K562 (cell line): ENCODE data around the gene PPM1H. TPM values are rescaled to one million over a fixed set of nuclear protein-coding genes. Genes with fewer than 3 reads are reported as not detected.

Source experiments
- ATAC-seq: fragments of 200-7000 bp; cut with Tn5 transposase; 3 replicates; pipeline ENCODE4 v1.9.1; 2020; ENCODE audit warnings: moderate library complexity
- BruUV-seq: library from RNA; stranded (reverse); fragments of 400-500 nt; replicated peaks from 2 replicates; lab custom pipeline; 2021; lab: Mats Ljungman, UMichigan
- CTCF ChIA-PET: fragments of 300-600 bp; formaldehyde crosslinking; extraction: SDS; loops from one replicate; lab custom pipeline; 2021; ENCODE audit warnings: low intra/inter-chr PET ratio; lab: Yijun Ruan, JAX
- POLR2A ChIA-PET: fragments of 300-600, 350-650 bp; sonication (Branson Sonifier 250); formaldehyde crosslinking; extraction: SDS; loops from one replicate; lab custom pipeline; 2021; ENCODE audit warnings: antibody characterized with exemption, inconsistent platforms; lab: Yijun Ruan, JAX
- DNase-seq, 4 experiments: peaks; one replicate each; pipeline versions ENCODE4 v3.0.0 to v3.0.0-alpha.2; 2011 to 2018; ENCODE audit warnings: low spot score in 3 of 4, mixed read lengths in 3 of 4; ENCODE audit errors: extremely low read depth in 1 of 4
- FAIRE-seq: peaks from 2 replicates; lab custom pipeline; 2011; peaks lifted over from hg19 to GRCh38; lab: Jason Lieb, UNC
- H2AFZ ChIP-seq: 2 replicates; pipeline ENCODE4 v1.6.0; 2011; ENCODE audit warnings: low read depth, low read length, control low read depth, inconsistent platforms
- H3K27ac ChIP-seq: fragments of 200-600 bp; 3 replicates; pipeline ENCODE4 v1.8.0; 2011; ENCODE audit warnings: low read depth, mild to moderate bottlenecking, control low read depth, inconsistent platforms, low read length, moderate library complexity, mixed read lengths; ENCODE audit errors: extremely low read depth
- H3K27me3 ChIP-seq, 2 experiments: fragments of 300-600 bp in 1 of 2; 2 replicates in 1 of 2; 3 replicates in 1 of 2; pipeline versions ENCODE4 v1.6.0 to v1.8.0; 2011; ENCODE audit warnings: inconsistent platforms in 2 of 2, low read length in 2 of 2, mild to moderate bottlenecking in 1 of 2, mixed read lengths in 1 of 2, moderate library complexity in 1 of 2; ENCODE audit not compliant: control insufficient read depth in 2 of 2, insufficient read depth in 2 of 2
- H3K36me3 ChIP-seq: fragments of 300-600 bp; 3 replicates; pipeline ENCODE4 v1.8.0; 2011; ENCODE audit warnings: mild to moderate bottlenecking, low read length, inconsistent platforms; ENCODE audit not compliant: control insufficient read depth, insufficient read depth
- H3K4me1 ChIP-seq, 2 experiments: fragments of 200-600 bp in 1 of 2; replicated peaks in 1 of 2; 2 replicates in 1 of 2; 3 replicates in 1 of 2; pipeline versions ENCODE4 v1.5.1 to v1.8.0; 2011; ENCODE audit warnings: inconsistent platforms in 2 of 2, low read length in 2 of 2, mild to moderate bottlenecking in 1 of 2, mixed read lengths in 1 of 2, moderate library complexity in 1 of 2; ENCODE audit not compliant: control insufficient read depth in 2 of 2, insufficient read depth in 2 of 2
- H3K4me2 ChIP-seq: 2 replicates; pipeline ENCODE4 v1.6.1; 2011; ENCODE audit warnings: low read length, control low read depth, inconsistent platforms, mixed read lengths; ENCODE audit not compliant: insufficient read depth
- H3K4me3 ChIP-seq: fragments of 200-600 bp; sonication (generic), shearing (Covaris generic); 2 replicates; pipeline ENCODE4 v1.5.1; 2016; ENCODE audit warnings: control low read depth, inconsistent platforms
- H3K79me2 ChIP-seq: fragments of 200-600 bp; 3 replicates; pipeline ENCODE4 v1.8.0; 2011; ENCODE audit warnings: low read length, inconsistent platforms; ENCODE audit not compliant: control insufficient read depth, insufficient read depth
- H3K9ac ChIP-seq, 2 experiments: 2 replicates each; pipeline versions ENCODE4 v1.6.0 to v1.6.1; 2011; ENCODE audit warnings: low read depth in 2 of 2, low read length in 2 of 2, control low read depth in 1 of 2, inconsistent platforms in 1 of 2, mild to moderate bottlenecking in 1 of 2, mixed read lengths in 1 of 2; ENCODE audit not compliant: insufficient read depth in 1 of 2
- H3K9me1 ChIP-seq: one replicate; pipeline ENCODE4 v1.6.0; 2011; ENCODE audit warnings: inconsistent platforms, mild to moderate bottlenecking, low read length, moderate library complexity; ENCODE audit not compliant: control insufficient read depth, insufficient read depth
- H3K9me3 ChIP-seq: replicated peaks from 2 replicates; pipeline ENCODE4 v1.5.1; 2011; ENCODE audit warnings: low read depth, low read length, inconsistent platforms; ENCODE audit not compliant: control insufficient read depth, insufficient read depth
- H4K20me1 ChIP-seq: replicated peaks from 2 replicates; pipeline ENCODE4 v1.6.1; 2011; ENCODE audit warnings: low read length, inconsistent platforms, mixed read lengths; ENCODE audit not compliant: control insufficient read depth, insufficient read depth
- ASH1L ChIP-seq: fragments of 450-650 bp; IDR thresholded peaks from 2 replicates; pipeline ENCODE4 v1.6.1; 2018; ENCODE audit warnings: borderline replicate concordance, mild to moderate bottlenecking, low read depth; ENCODE audit not compliant: partially characterized antibody
- BDP1 ChIP-seq: IDR thresholded peaks from 3 replicates; pipeline ENCODE4 v1.6.1; 2011; ENCODE audit not compliant: insufficient read length, insufficient read depth
- BRD9 ChIP-seq: fragments of 450-650 bp; IDR thresholded peaks from 2 replicates; pipeline ENCODE4 v1.6.1; 2018; ENCODE audit warnings: low read depth; ENCODE audit not compliant: partially characterized antibody
- GABPA ChIP-seq: fragments of 200-800 bp; sonication (Bioruptor generic); conservative IDR thresholded peaks from 2 replicates; pipeline ENCODE4 v1.6.1; 2016; ENCODE audit warnings: low read depth, missing genetic modification characterization, missing compliant biosample characterization
- MXD1 ChIP-seq: fragments of 250-450 bp; sonication (Bioruptor Pico); IDR thresholded peaks from 2 replicates; pipeline ENCODE4 v1.8.0; 2021; ENCODE audit warnings: borderline replicate concordance, mild to moderate bottlenecking, moderate library complexity; ENCODE audit not compliant: poor library complexity, severe bottlenecking
- NR2C2 ChIP-seq, 2 experiments: fragments of 200-800 bp in 1 of 2; sonication (Bioruptor generic) in 1 of 2; sonication (generic) in 1 of 2; formaldehyde crosslinking in 1 of 2; IDR thresholded peaks; 2 replicates each; pipeline versions ENCODE4 v1.6.1 to v1.8.0; 2016 to 2022; ENCODE audit warnings: mild to moderate bottlenecking in 1 of 2, missing compliant biosample characterization in 1 of 2, missing genetic modification characterization in 1 of 2, missing genetic modification reagents in 1 of 2
- NUFIP1 ChIP-seq: fragments of 450-650 bp; IDR thresholded peaks from 2 replicates; pipeline ENCODE4 v1.6.1; 2018; ENCODE audit not compliant: partially characterized antibody
- RAD51 ChIP-seq: fragments of 450-650 bp; IDR thresholded peaks from 2 replicates; pipeline ENCODE4 v1.7.1; 2016; ENCODE audit warnings: low read depth, mild to moderate bottlenecking, borderline replicate concordance
- SAFB ChIP-seq: fragments of 200-400 bp; formaldehyde crosslinking; IDR thresholded peaks from 2 replicates; pipeline ENCODE4 v1.6.1; 2017; ENCODE audit warnings: low read depth, low read length, borderline replicate concordance
- SIX5 ChIP-seq, 2 experiments: IDR thresholded peaks; 2 replicates each; pipeline ENCODE4 v1.6.1; 2011; ENCODE audit warnings: low read length in 2 of 2, borderline replicate concordance in 1 of 2, low read depth in 1 of 2, mild to moderate bottlenecking in 1 of 2, moderate library complexity in 1 of 2; ENCODE audit not compliant: insufficient read depth in 1 of 2
- SMAD1 ChIP-seq: fragments of 150-350 bp; IDR thresholded peaks from 2 replicates; pipeline ENCODE4 v1.6.1; 2014; ENCODE audit warnings: low read length, low read depth; ENCODE audit not compliant: partially characterized antibody
- SMAD2 ChIP-seq: fragments of 150-350 bp; IDR thresholded peaks from 2 replicates; pipeline ENCODE4 v1.6.1; 2014; ENCODE audit warnings: low read depth, mild to moderate bottlenecking, low read length
- TAF15 ChIP-seq: fragments of 200-400 bp; formaldehyde crosslinking; IDR thresholded peaks from 2 replicates; pipeline ENCODE4 v1.6.1; 2017; ENCODE audit warnings: mild to moderate bottlenecking, low read depth, low read length, moderate library complexity
- ZBTB9 ChIP-seq: fragments of 450-650 bp; formaldehyde crosslinking; IDR thresholded peaks from 2 replicates; pipeline ENCODE4 v1.4.0; 2020; ENCODE audit warnings: mild to moderate bottlenecking, moderate library complexity
- ZFP36 ChIP-seq: fragments of 150-350 bp; IDR thresholded peaks from 2 replicates; pipeline ENCODE4 v1.6.1; 2018; ENCODE audit warnings: low read length, low read depth; ENCODE audit not compliant: partially characterized antibody
- ZNF445 ChIP-seq: fragments of 250-450 bp; sonication (Bioruptor Pico); IDR thresholded peaks from 2 replicates; pipeline ENCODE4 v1.4.0; 2020; ENCODE audit warnings: low read depth, mild to moderate bottlenecking, moderate library complexity
- ZNF75A ChIP-seq: fragments of 450-650 bp; formaldehyde crosslinking; IDR thresholded peaks from 2 replicates; pipeline ENCODE4 v1.4.0; 2020; ENCODE audit warnings: mild to moderate bottlenecking
- WGBS: fragments of 100-300 bp; shearing (Covaris generic); methylation state at CpG from one replicate; pipeline ENCODE4 v1.1.6; 2016; ENCODE audit warnings: low coverage, mixed read lengths; ENCODE audit not compliant: insufficient coverage; ENCODE audit errors: missing lambda C conversion rate; 5-methylcytosine and 5-hydroxymethylcytosine counted together
- in situ Hi-C: fragments of 300-500 bp; cut with MboI; formaldehyde crosslinking; loops from 4 replicates; pipeline ENCODE4 v1.15.0; 2018; ENCODE audit warnings: inconsistent platforms, mixed read lengths
- intact Hi-C: fragments of 100-400 bp; cut with micrococcal nuclease; formaldehyde crosslinking; loops from 2 replicates; pipeline ENCODE4 v1.14.2; 2022
- polyA plus RNA-seq, 8 experiments: library from polyadenylated mRNA; depleted of rRNA in 4 of 8; stranded (reverse) in 5 of 8; unstranded in 3 of 8; fragments of >200 nt; fragmentation: Nextera tagmentation in 2 of 8; fragmentation: Illumina TruSeq in 1 of 8; extraction: Ambion mirVana in 2 of 8; extraction: Trizol in 1 of 8; gene quantifications; 2 replicates each; pipeline versions ENCODE4 v1.2.1 to v1.2.3, GENCODE V29; 2011 to 2014; ENCODE audit warnings: inconsistent platforms in 1 of 8, missing spikeins in 1 of 8
- total RNA-seq, 7 experiments: library from RNA; depleted of rRNA in 6 of 7; stranded (reverse); fragments of >200 nt in 6 of 7; fragmentation: Illumina TruSeq in 2 of 7; extraction: Trizol in 2 of 7; gene quantifications; 2 replicates each; pipeline versions ENCODE4 v1.2.1 to v1.2.3, GENCODE V29; 2011 to 2021; ENCODE audit warnings: low replicate concordance in 1 of 7
- TF ChIP-seq, protein P1 (sequence below): sonication (generic); formaldehyde crosslinking; IDR thresholded peaks from 2 replicates; pipeline ENCODE4 v1.8.0; 2022; ENCODE audit warnings: missing genetic modification reagents, mild to moderate bottlenecking, moderate library complexity, borderline replicate concordance

Gene PPM1H
- total and polyA plus RNA-seq, 9 of the 15 experiments (the other 6 are each of a cell fraction or from before 2014, with no cell fraction given): 5.3 to 29.3 (median 11.3) TPM

GRCh38 chr12:62854024-62854423 lies 80.9 kb downstream of the PPM1H start:
- CTCF ChIA-PET: no interaction called here
- ATAC-seq: no peak

More at GRCh38 chr12:62854024-62854423, 80.9 kb downstream of the PPM1H start:
- Histone ChIP-seq H3K79me2 (peaks cover 1% of the 10 kb centered on the region; the same call in 1 of the 3 replicates), H3K9me3 (no peaks in the 10 kb centered on the region), H3K4me1 (peaks cover 0 to 4% of the 10 kb centered on the region in 2 experiments; a peak in 2 of 5 replicates), H4K20me1 (no peaks in the 10 kb centered on the region), H3K36me3 (no peaks in the 10 kb centered on the region), H3K4me2 (no peak overlapping the region), H3K27ac (no peak overlapping the region), H3K9ac (no peak overlapping the region), H3K27me3 (no peaks in the 10 kb centered on the region), H3K9me1 (no peaks in the 10 kb centered on the region), H2AFZ (no peak overlapping the region), H3K4me3 (no peak overlapping the region)
- BruUV-seq: no TSS peak
- POLR2A ChIA-PET: interaction anchor here (0.6 to 1.3 kb wide), 2 partner anchors 57 to 124 kb away, joined by 3 read pairs; no protein-coding TSS in a partner anchor
- no peak for DNase-seq
- peak; percentile 42 for FAIRE-seq
- TF ChIP-seq ZNF445 (no peak), GABPA (tag) (no peak), SAFB (no peak), NR2C2 (CRISPR knock-in tag; IDR thresholded peaks at IDR 0.05) (no peak), NR2C2 (tag; IDR thresholded peaks at IDR 0.05) (no peak), ZBTB9 (no peak), TAF15 (no peak), NUFIP1 (no peak), ZFP36 (no peak), BDP1 (no peak), RAD51 (no peak), MXD1 (CRISPR knock-in tag) (no peak), SIX5 (IDR thresholded peaks at IDR 0.05; ENCODE audit: borderline replicate concordance in 1 of 2, insufficient read depth in 1 of 2, low read depth in 1 of 2, low read length in 2 of 2) (no peak), ZNF75A (CRISPR knock-in tag) (no peak), SMAD1 (no peak), SMAD2 (no peak), ASH1L (no peak), BRD9 (no peak)
- TF ChIP-seq, protein P1, sequence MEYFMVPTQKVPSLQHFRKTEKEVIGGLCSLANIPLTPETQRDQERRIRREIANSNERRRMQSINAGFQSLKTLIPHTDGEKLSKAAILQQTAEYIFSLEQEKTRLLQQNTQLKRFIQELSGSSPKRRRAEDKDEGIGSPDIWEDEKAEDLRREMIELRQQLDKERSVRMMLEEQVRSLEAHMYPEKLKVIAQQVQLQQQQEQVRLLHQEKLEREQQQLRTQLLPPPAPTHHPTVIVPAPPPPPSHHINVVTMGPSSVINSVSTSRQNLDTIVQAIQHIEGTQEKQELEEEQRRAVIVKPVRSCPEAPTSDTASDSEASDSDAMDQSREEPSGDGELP (CRISPR knock-in tag): no peak
- 51% methylated on average over 4 of the region's 4 CpGs for WGBS
- in situ Hi-C loops (no loop called here), intact Hi-C loops (no loop called here)
